GM23338 (cell line): ENCODE data around the gene HYAL2. TPM values are rescaled to one million over a fixed set of nuclear protein-coding genes. Genes with fewer than 3 reads are reported as not detected.
A peak's percentile ranks its signal among the peaks of the same experiment; 100 is the strongest.

Experiments
- ATAC-seq: fragments of 200-7000 bp; cut with Tn5 transposase; 3 replicates; pipeline ENCODE4 v1.9.1; 2020
- DNase-seq: peaks from one replicate; pipeline ENCODE4 v3.0.0-alpha.2; 2015; ENCODE audit warnings: low spot score
- H2AFZ ChIP-seq: fragments of 200-600 bp; sonication (generic); 2 replicates; pipeline ENCODE4 v1.8.0; 2016; ENCODE audit warnings: antibody characterized with exemption, mild to moderate bottlenecking, moderate library complexity
- H3F3A ChIP-seq: fragments of 200-600 bp; sonication (generic); replicated peaks from 2 replicates; pipeline ENCODE4 v1.8.0; 2017; ENCODE audit warnings: antibody characterized with exemption, mixed run types, low read depth
- H3K27ac ChIP-seq: fragments of 200-600 bp; sonication (generic); 2 replicates; pipeline ENCODE4 v1.6.1; 2016; ENCODE audit warnings: low read depth
- H3K27me3 ChIP-seq: fragments of 200-600 bp; sonication (generic); 2 replicates; pipeline ENCODE4 v1.8.0; 2016; ENCODE audit warnings: mild to moderate bottlenecking, mixed run types, moderate library complexity; ENCODE audit not compliant: insufficient read depth
- H3K36me3 ChIP-seq: fragments of 200-600 bp; sonication (generic); 2 replicates; pipeline ENCODE4 v1.8.0; 2016; ENCODE audit warnings: mild to moderate bottlenecking; ENCODE audit not compliant: insufficient read depth
- H3K4me1 ChIP-seq: fragments of 200-600 bp; sonication (generic); 2 replicates; pipeline ENCODE4 v1.8.0; 2016; ENCODE audit warnings: mild to moderate bottlenecking, moderate library complexity; ENCODE audit not compliant: insufficient read depth
- H3K4me2 ChIP-seq: fragments of 200-600 bp; sonication (generic); 2 replicates; pipeline ENCODE4 v1.7.1; 2017; ENCODE audit warnings: mixed run types
- H3K4me3 ChIP-seq: fragments of 200-600 bp; sonication (generic); 2 replicates; pipeline ENCODE4 v1.6.1; 2016; ENCODE audit warnings: mixed run types
- H3K79me2 ChIP-seq: fragments of 200-600 bp; sonication (generic); replicated peaks from 2 replicates; pipeline ENCODE4 v1.8.0; 2017; ENCODE audit warnings: mild to moderate bottlenecking; ENCODE audit not compliant: insufficient read depth
- H3K9me2 ChIP-seq: fragments of 200-600 bp; sonication (generic); 2 replicates; pipeline ENCODE4 v1.8.0; 2017; ENCODE audit not compliant: insufficient read depth
- H4K20me1 ChIP-seq: fragments of 200-600 bp; sonication (generic); replicated peaks from 2 replicates; pipeline ENCODE4 v1.8.0; 2017; ENCODE audit warnings: mild to moderate bottlenecking; ENCODE audit not compliant: insufficient read depth
- H3K27ac Mint-ChIP-seq: 2 replicates; pipeline ENCODE4 v1.8.0; 2020; ENCODE audit warnings: inconsistent platforms, mild to moderate bottlenecking, moderate library complexity, mixed read lengths
- H3K27me3 Mint-ChIP-seq: 3 replicates; pipeline ENCODE4 v1.8.0; 2022; ENCODE audit warnings: low read depth, mild to moderate bottlenecking, moderate library complexity, mixed read lengths, inconsistent platforms; ENCODE audit not compliant: insufficient read depth, poor library complexity
- H3K36me3 Mint-ChIP-seq: 3 replicates; pipeline ENCODE4 v1.8.0; 2021; ENCODE audit warnings: low read depth, mild to moderate bottlenecking, inconsistent platforms, moderate library complexity, mixed read lengths
- H3K4me1 Mint-ChIP-seq: 3 replicates; pipeline ENCODE4 v1.8.0; 2020; ENCODE audit warnings: mild to moderate bottlenecking, inconsistent platforms, mixed read lengths
- H3K4me3 Mint-ChIP-seq: 3 replicates; pipeline ENCODE4 v1.8.0; 2021; ENCODE audit warnings: moderate library complexity, mild to moderate bottlenecking, inconsistent platforms, mixed read lengths
- H3K9me3 Mint-ChIP-seq: 3 replicates; pipeline ENCODE4 v1.8.0; 2020; ENCODE audit warnings: moderate library complexity, mild to moderate bottlenecking, inconsistent platforms, mixed read lengths
- EZH2 ChIP-seq: fragments of 200-600 bp; sonication (generic); IDR thresholded peaks from one replicate; pipeline ENCODE4 v1.8.0; 2017; ENCODE audit warnings: antibody characterized with exemption, mild to moderate bottlenecking, low read depth; ENCODE audit not compliant: unreplicated experiment
- JUNB ChIP-seq: IDR thresholded peaks from one replicate; pipeline ENCODE4 v1.6.1; 2016; ENCODE audit warnings: antibody characterized with exemption; ENCODE audit not compliant: unreplicated experiment
- STAT1 ChIP-seq: IDR thresholded peaks from one replicate; pipeline ENCODE4 v1.6.1; 2016; ENCODE audit warnings: antibody characterized with exemption; ENCODE audit not compliant: unreplicated experiment
- ZNF114 ChIP-seq: fragments of 250-450 bp; sonication (Bioruptor Pico); IDR thresholded peaks from 2 replicates; pipeline ENCODE4 v1.5.0; 2020; ENCODE audit warnings: mild to moderate bottlenecking, moderate library complexity
- polyA plus RNA-seq: library from polyadenylated mRNA; unstranded; fragments of >200 nt; fragmentation: Nextera tagmentation; extraction: Ambion mirVana; gene quantifications from 2 replicates; pipeline ENCODE4 v1.2.1, GENCODE V29; 2016
- total RNA-seq: library from RNA; depleted of rRNA; stranded (reverse); fragments of >200 nt; shearing (Covaris generic); gene quantifications from 2 replicates; pipeline ENCODE4 v1.2.3, GENCODE V29; 2014
- TF ChIP-seq, protein P1 (sequence below): fragments of 250-450 bp; sonication (Bioruptor Pico); IDR thresholded peaks from 2 replicates; pipeline ENCODE4 v1.5.0; 2020; ENCODE audit warnings: mild to moderate bottlenecking, moderate library complexity
- TF ChIP-seq, protein P2 (sequence below): IDR thresholded peaks from one replicate; pipeline ENCODE4 v1.6.1; 2018; ENCODE audit warnings: antibody characterized with exemption; ENCODE audit not compliant: unreplicated experiment
- TF ChIP-seq, protein P3 (sequence below): IDR thresholded peaks from 2 replicates; pipeline ENCODE4 v1.6.1; 2016; ENCODE audit warnings: antibody characterized with exemption

The HYAL2 gene
- total and polyA plus RNA-seq, 2 experiments from 2014 or later, result 28.9 to 74.3 TPM

DNA sequence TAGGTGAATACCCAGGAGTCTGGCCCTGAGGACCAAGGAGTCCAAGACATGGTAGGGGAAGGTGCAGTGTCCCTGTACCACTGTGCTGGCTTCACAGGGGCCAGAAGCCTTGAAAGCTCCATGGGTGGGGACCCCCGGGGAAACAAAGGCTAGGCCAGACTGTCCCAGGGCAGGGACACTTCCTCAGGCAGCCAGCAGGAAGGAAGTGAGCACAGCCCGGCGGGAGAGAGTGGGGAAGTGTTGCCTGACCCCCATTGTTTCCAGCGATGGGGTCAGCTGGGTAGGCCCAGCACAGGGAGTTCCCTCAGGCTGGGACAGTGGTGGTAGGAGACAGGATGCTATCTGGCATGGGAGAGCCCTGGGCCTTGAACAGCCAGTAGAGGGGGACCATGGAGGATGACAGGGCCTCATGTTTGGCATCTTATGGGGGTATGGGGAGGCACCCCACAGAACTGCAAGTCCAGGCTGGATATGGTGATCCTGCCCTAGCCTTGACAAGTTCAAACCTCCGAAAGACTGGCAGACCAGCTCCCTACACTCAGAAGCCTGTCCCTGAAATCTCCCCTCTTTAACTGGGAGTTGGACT is 1.2 kb upstream of the HYAL2 start (continued):
- TF ChIP-seq, protein P1, sequence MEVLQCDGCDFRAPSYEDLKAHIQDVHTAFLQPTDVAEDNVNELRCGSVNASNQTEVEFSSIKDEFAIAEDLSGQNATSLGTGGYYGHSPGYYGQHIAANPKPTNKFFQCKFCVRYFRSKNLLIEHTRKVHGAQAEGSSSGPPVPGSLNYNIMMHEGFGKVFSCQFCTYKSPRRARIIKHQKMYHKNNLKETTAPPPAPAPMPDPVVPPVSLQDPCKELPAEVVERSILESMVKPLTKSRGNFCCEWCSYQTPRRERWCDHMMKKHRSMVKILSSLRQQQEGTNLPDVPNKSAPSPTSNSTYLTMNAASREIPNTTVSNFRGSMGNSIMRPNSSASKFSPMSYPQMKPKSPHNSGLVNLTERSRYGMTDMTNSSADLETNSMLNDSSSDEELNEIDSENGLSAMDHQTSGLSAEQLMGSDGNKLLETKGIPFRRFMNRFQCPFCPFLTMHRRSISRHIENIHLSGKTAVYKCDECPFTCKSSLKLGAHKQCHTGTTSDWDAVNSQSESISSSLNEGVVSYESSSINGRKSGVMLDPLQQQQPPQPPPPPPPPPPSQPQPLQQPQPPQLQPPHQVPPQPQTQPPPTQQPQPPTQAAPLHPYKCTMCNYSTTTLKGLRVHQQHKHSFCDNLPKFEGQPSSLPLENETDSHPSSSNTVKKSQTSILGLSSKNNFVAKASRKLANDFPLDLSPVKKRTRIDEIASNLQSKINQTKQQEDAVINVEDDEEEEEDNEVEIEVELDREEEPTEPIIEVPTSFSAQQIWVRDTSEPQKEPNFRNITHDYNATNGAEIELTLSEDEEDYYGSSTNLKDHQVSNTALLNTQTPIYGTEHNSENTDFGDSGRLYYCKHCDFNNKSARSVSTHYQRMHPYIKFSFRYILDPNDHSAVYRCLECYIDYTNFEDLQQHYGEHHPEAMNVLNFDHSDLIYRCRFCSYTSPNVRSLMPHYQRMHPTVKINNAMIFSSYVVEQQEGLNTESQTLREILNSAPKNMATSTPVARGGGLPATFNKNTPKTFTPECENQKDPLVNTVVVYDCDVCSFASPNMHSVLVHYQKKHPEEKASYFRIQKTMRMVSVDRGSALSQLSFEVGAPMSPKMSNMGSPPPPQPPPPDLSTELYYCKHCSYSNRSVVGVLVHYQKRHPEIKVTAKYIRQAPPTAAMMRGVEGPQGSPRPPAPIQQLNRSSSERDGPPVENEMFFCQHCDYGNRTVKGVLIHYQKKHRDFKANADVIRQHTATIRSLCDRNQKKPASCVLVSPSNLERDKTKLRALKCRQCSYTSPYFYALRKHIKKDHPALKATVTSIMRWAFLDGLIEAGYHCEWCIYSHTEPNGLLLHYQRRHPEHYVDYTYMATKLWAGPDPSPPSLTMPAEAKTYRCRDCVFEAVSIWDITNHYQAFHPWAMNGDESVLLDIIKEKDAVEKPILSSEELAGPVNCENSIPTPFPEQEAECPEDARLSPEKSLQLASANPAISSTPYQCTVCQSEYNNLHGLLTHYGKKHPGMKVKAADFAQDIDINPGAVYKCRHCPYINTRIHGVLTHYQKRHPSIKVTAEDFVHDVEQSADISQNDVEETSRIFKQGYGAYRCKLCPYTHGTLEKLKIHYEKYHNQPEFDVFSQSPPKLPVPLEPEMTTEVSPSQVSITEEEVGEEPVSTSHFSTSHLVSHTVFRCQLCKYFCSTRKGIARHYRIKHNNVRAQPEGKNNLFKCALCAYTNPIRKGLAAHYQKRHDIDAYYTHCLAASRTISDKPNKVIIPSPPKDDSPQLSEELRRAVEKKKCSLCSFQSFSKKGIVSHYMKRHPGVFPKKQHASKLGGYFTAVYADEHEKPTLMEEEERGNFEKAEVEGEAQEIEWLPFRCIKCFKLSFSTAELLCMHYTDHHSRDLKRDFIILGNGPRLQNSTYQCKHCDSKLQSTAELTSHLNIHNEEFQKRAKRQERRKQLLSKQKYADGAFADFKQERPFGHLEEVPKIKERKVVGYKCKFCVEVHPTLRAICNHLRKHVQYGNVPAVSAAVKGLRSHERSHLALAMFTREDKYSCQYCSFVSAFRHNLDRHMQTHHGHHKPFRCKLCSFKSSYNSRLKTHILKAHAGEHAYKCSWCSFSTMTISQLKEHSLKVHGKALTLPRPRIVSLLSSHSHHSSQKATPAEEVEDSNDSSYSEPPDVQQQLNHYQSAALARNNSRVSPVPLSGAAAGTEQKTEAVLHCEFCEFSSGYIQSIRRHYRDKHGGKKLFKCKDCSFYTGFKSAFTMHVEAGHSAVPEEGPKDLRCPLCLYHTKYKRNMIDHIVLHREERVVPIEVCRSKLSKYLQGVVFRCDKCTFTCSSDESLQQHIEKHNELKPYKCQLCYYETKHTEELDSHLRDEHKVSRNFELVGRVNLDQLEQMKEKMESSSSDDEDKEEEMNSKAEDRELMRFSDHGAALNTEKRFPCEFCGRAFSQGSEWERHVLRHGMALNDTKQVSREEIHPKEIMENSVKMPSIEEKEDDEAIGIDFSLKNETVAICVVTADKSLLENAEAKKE (CRISPR knock-in tag), result no peak
- TF ChIP-seq, protein P2, sequence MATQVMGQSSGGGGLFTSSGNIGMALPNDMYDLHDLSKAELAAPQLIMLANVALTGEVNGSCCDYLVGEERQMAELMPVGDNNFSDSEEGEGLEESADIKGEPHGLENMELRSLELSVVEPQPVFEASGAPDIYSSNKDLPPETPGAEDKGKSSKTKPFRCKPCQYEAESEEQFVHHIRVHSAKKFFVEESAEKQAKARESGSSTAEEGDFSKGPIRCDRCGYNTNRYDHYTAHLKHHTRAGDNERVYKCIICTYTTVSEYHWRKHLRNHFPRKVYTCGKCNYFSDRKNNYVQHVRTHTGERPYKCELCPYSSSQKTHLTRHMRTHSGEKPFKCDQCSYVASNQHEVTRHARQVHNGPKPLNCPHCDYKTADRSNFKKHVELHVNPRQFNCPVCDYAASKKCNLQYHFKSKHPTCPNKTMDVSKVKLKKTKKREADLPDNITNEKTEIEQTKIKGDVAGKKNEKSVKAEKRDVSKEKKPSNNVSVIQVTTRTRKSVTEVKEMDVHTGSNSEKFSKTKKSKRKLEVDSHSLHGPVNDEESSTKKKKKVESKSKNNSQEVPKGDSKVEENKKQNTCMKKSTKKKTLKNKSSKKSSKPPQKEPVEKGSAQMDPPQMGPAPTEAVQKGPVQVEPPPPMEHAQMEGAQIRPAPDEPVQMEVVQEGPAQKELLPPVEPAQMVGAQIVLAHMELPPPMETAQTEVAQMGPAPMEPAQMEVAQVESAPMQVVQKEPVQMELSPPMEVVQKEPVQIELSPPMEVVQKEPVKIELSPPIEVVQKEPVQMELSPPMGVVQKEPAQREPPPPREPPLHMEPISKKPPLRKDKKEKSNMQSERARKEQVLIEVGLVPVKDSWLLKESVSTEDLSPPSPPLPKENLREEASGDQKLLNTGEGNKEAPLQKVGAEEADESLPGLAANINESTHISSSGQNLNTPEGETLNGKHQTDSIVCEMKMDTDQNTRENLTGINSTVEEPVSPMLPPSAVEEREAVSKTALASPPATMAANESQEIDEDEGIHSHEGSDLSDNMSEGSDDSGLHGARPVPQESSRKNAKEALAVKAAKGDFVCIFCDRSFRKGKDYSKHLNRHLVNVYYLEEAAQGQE, result no peak
- TF ChIP-seq EZH2 (no peak), ZNF114 (CRISPR knock-in tag) (no peak)

DNA sequence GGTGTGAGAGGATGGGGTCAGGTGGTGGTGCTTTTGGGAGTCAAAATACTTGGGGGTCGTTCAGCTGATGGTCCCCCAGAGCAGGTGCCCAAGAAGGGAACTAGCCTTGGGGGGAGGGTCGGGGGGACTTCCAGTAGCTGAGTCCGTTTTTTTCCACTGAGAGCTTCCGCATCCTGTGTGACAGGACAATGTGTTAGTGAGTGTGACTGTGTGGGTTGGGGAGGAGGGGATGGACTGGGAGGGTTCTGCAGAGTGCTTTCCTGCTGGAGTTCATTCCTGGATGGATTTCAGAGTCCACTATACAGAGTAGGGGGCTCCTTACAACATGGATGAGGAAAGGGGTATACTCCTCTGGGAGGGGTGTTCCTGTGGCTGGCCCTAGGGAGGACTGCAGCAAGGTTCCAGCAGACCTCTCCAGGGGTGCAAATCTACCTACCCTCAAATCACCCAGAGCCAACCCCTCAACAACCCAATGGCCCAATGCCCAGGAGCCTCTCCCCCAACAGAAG is 601 bp upstream of the HYAL2 start:
- Histone ChIP-seq H3K4me2 (peak overlapping the region; percentile 99), H3K9me2 (no peaks in the 10 kb centered on the region), H3K27me3 (no peaks in the 10 kb centered on the region), H2AFZ (no peak overlapping the region), H3K79me2 (peaks cover 39% of the 10 kb centered on the region), H3F3A (peaks cover 23% of the 10 kb centered on the region; the same call in 1 of the 2 replicates), H3K4me3 (peak overlapping the region; percentile 97), H3K36me3 (peaks cover 8% of the 10 kb centered on the region), H3K4me1 (peaks cover 21% of the 10 kb centered on the region), H4K20me1 (peaks cover 13% of the 10 kb centered on the region; the same call in 1 of the 2 replicates), H3K27ac (peak overlapping the region; percentile 88; the same call in 1 of the 2 replicates)
- ATAC-seq (no peak), DNase-seq (no peak)
- H3K36me3 Mint-ChIP-seq, result peaks cover 38% of the 10 kb centered on the region
- H3K4me1 Mint-ChIP-seq, result peaks cover 46% of the 10 kb centered on the region
- peak overlapping the region; percentile 86 for H3K4me3 Mint-ChIP-seq
- no peaks in the 10 kb centered on the region for H3K9me3 Mint-ChIP-seq
- H3K27ac Mint-ChIP-seq, result peak overlapping the region; percentile 59
- peaks cover 14% of the 10 kb centered on the region for H3K27me3 Mint-ChIP-seq
- TF ChIP-seq JUNB (no peak), STAT1 (no peak)
- TF ChIP-seq, protein P3, sequence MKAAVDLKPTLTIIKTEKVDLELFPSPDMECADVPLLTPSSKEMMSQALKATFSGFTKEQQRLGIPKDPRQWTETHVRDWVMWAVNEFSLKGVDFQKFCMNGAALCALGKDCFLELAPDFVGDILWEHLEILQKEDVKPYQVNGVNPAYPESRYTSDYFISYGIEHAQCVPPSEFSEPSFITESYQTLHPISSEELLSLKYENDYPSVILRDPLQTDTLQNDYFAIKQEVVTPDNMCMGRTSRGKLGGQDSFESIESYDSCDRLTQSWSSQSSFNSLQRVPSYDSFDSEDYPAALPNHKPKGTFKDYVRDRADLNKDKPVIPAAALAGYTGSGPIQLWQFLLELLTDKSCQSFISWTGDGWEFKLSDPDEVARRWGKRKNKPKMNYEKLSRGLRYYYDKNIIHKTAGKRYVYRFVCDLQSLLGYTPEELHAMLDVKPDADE, result no peak
